NCI-H2029 treated with DMSO at 0.1 percent for 48 hours (cell line): ENCODE data around the gene TPGS1.
"Not testable (repeated sequence)": the region's sequence is repeated elsewhere in the genome, so short reads cannot be mapped to it uniquely, and the experiment has no call there.

ENCODE experiments used
- DNase-seq: peaks from one replicate; lab custom pipeline; 2025; lab: John Stamatoyannopoulos, UW

Gene TPGS1

GRCh38 chr19:478236-478903 is 28.9 kb upstream of the TPGS1 start:
- DNase-seq, result no peak

GRCh38 chr19:478976-479375 is 28.3 kb upstream of the TPGS1 start:
- no peak for DNase-seq

GRCh38 chr19:480016-480855 is 27.1 kb upstream of the TPGS1 start:
- DNase-seq, result peak; percentile 55

- DNase-seq, result not testable (repeated sequence)
These were observed 26.2 kb upstream of the TPGS1 start for GRCh38 chr19:481100-481499.

- DNase-seq, result no peak
These were observed 24.9 kb upstream of the TPGS1 start for GRCh38 chr19:482186-483041.

GRCh38 chr19:483332-484072 is 23.8 kb upstream of the TPGS1 start:
- no peak for DNase-seq

GRCh38 chr19:484494-484893 is 22.8 kb upstream of the TPGS1 start:
- DNase-seq, result no peak

- no peak for DNase-seq
These were observed 22.2 kb upstream of the TPGS1 start for GRCh38 chr19:485077-485476.

GRCh38 chr19:485583-486236 is 21.6 kb upstream of the TPGS1 start:
- no peak for DNase-seq

- DNase-seq, result peak; percentile 37
These were observed 18.5 kb upstream of the TPGS1 start for GRCh38 chr19:488505-489417.

- DNase-seq, result no peak
These were observed 17.7 kb upstream of the TPGS1 start for GRCh38 chr19:489418-490196.

GRCh38 chr19:491146-491741 is 16.1 kb upstream of the TPGS1 start:
- no peak for DNase-seq

GRCh38 chr19:492091-492531 is 15.2 kb upstream of the TPGS1 start:
- no peak for DNase-seq

- no peak for DNase-seq
These were observed 13.7 kb upstream of the TPGS1 start for GRCh38 chr19:493391-494170.

GRCh38 chr19:494171-495080 is 12.9 kb upstream of the TPGS1 start:
- no peak for DNase-seq

- no peak for DNase-seq
These were observed 12.3 kb upstream of the TPGS1 start for GRCh38 chr19:495081-495401.

- no peak for DNase-seq
These were observed 11.7 kb upstream of the TPGS1 start for GRCh38 chr19:495402-496111.
